Spleen (tissue), 11 donors: ENCODE results near the gene SETBP1. TPM values are rescaled to one million over a fixed set of nuclear protein-coding genes. Genes with fewer than 3 reads are reported as not detected.

Experiments
- DNase-seq: peaks from one replicate; pipeline ENCODE4 v3.0.0-alpha.2; 2020
- H3K27ac ChIP-seq, 8 donors: fragments of 200-600 bp; sonication (generic) in 7 of 8; 1 replicate in 4 of 8; 2 replicates in 4 of 8; pipeline versions ENCODE4 v1.5.0 to v1.8.0; 2016 to 2021; ENCODE audit warnings: inconsistent platforms in 4 of 8, mild to moderate bottlenecking in 4 of 8, moderate library complexity in 1 of 8
- H3K27me3 ChIP-seq, 7 donors: fragments of 200-600 bp; sonication (generic) in 6 of 7; replicated peaks in 1 of 7; 1 replicate in 4 of 7; 2 replicates in 3 of 7; pipeline versions ENCODE4 v1.5.0 to v1.8.0; 2016 to 2021; ENCODE audit warnings: inconsistent platforms in 3 of 7, mild to moderate bottlenecking in 1 of 7
- H3K36me3 ChIP-seq, 6 donors: fragments of 200-600 bp; sonication (generic) in 5 of 6; 1 replicate in 4 of 6; 2 replicates in 2 of 6; pipeline versions ENCODE4 v1.5.0 to v1.8.0; 2016 to 2021; ENCODE audit warnings: inconsistent platforms in 2 of 6
- H3K4me1 ChIP-seq, 6 donors: fragments of 200-600 bp; sonication (generic) in 5 of 6; 1 replicate in 3 of 6; 2 replicates in 3 of 6; pipeline versions ENCODE4 v1.5.0 to v1.8.0; 2016 to 2021; ENCODE audit warnings: inconsistent platforms in 3 of 6
- H3K4me3 ChIP-seq, 8 donors: fragments of 200-600 bp; sonication (generic) in 7 of 8; 1 replicate in 4 of 8; 2 replicates in 4 of 8; pipeline versions ENCODE4 v1.5.0 to v1.8.0; 2016 to 2021; ENCODE audit warnings: inconsistent platforms in 4 of 8, mild to moderate bottlenecking in 4 of 8, moderate library complexity in 2 of 8
- H3K9me3 ChIP-seq, 8 donors: fragments of 200-600 bp; sonication (generic) in 7 of 8; 1 replicate in 4 of 8; 2 replicates in 4 of 8; pipeline versions ENCODE4 v1.5.0 to v1.8.0; 2016 to 2021; ENCODE audit warnings: inconsistent platforms in 4 of 8
- CTCF ChIP-seq, 11 experiments: fragments of 200-600 bp in 7 of 11; fragments of 450-650 bp in 4 of 11; sonication (generic) in 4 of 11; IDR thresholded peaks in 8 of 11; conservative IDR thresholded peaks in 3 of 11; 1 replicate in 7 of 11; 2 replicates in 4 of 11; pipeline versions ENCODE4 v1.4.0 to v1.8.0; 2016 to 2021; ENCODE audit warnings: antibody characterized with exemption in 11 of 11, inconsistent platforms in 4 of 11, mild to moderate bottlenecking in 1 of 11
- POLR2A ChIP-seq, 3 donors: fragments of 450-650 bp; IDR thresholded peaks; one replicate each; pipeline ENCODE4 v1.5.1; 2017; ENCODE audit warnings: antibody characterized with exemption in 3 of 3, mild to moderate bottlenecking in 1 of 3
- POLR2AphosphoS5 ChIP-seq, 3 donors: sonication (generic); formaldehyde crosslinking; IDR thresholded peaks; one replicate each; pipeline ENCODE4 v1.5.1; 2017; ENCODE audit warnings: antibody characterized with exemption in 3 of 3
- WGBS, 5 donors: extraction: QIAGEN DNeasy Blood & Tissue Kit in 3 of 5; methylation state at CpG; one replicate each; pipeline versions ENCODE4 v1.1.5 to v1.1.7; 2013 to 2018; 5-methylcytosine and 5-hydroxymethylcytosine counted together
- intact Hi-C: fragments of 100-400 bp; cut with DNase I; formaldehyde crosslinking; loops from one replicate; pipeline ENCODE4 v1.15.0; 2023; ENCODE audit warnings: low total_unique reads
- polyA plus RNA-seq, 3 donors: library from polyadenylated mRNA; stranded (reverse); fragments of 200-250 nt; gene quantifications; one replicate each; pipeline ENCODE4 v1.2.1, GENCODE V29; 2013
- total RNA-seq, 7 donors: library from RNA; depleted of rRNA in 3 of 7; stranded (reverse); fragments of >200 nt in 3 of 7; fragmentation: NEBNext Ultra II Directional in 4 of 7; extraction: Animal tissue kit (Norgen Biotek cat#: 25700) in 4 of 7; gene quantifications; one replicate each; pipeline versions ENCODE4 v1.1.0 to v1.2.1, GENCODE V29; 2016 to 2021
- donor health status: healthy with polysubstance abuse.
- donor health status: DM: no; HTN: no; CAD: no; lungs with moderate emphysema.
- donor health status: DM: no; HTN: no; CAD: no.
- donor health status: Bipolar disorder and iron deficiency.
- donor health status: healthy.
- donor health status: DM: no; HTN: no; CAD: no.
- donor health status: DM: yes; HTN: yes; CAD: no.

The SETBP1 gene
- total and polyA plus RNA-seq, 10 donors, result 2.0 to 50.7 (median 33.1) TPM

DNA sequence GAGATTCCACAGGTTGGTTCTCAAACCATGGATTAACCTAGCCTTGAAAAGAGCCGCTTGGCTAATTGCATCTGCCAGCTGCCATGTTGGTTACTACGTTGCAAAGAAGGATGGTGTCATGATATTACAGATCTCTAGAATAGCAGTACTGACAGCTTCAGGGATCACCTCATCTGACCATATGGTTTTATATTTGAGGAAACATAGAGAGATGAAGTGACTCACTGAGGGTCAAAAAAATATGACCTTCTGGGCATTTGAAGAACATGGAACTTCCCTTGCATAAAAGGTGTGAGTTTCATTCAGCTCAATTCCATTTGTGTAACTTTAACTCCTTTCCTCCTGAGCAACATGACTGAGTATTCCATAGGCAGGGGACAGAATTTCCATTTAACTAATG, 242.3 kb downstream of the SETBP1 start:
- intact Hi-C loops, result no loop called here
- 82 to 95% (median 90%) methylated on average over 2 of the region's 2 CpGs for WGBS, 5 donors
- Histone ChIP-seq H3K27me3 (no peaks in the 10 kb centered on the region), H3K36me3 (no peaks in the 10 kb centered on the region), H3K9me3 (peaks cover 0 to 3% (median 0%) of the 10 kb centered on the region in 8 donors), H3K4me1 (no peaks in the 10 kb centered on the region), H3K27ac (no peak overlapping the region), H3K4me3 (no peak overlapping the region)
- TF ChIP-seq POLR2A (IDR thresholded peaks at IDR 0.05) (no peak), CTCF (IDR thresholded peaks at IDR 0.05 in 8 of 11, conservative IDR thresholded peaks at IDR 0.05 in 3 of 11) (no peak), POLR2AphosphoS5 (IDR thresholded peaks at IDR 0.05) (no peak)
- no peak for DNase-seq

- DNase-seq, result no peak
- TF ChIP-seq CTCF (IDR thresholded peaks at IDR 0.05 in 8 of 11, conservative IDR thresholded peaks at IDR 0.05 in 3 of 11) (no peak), POLR2A (IDR thresholded peaks at IDR 0.05) (no peak), POLR2AphosphoS5 (IDR thresholded peaks at IDR 0.05) (no peak)
- Histone ChIP-seq H3K4me3 (no peak overlapping the region), H3K9me3 (peaks cover 0 to 9% (median 0%) of the 10 kb centered on the region in 8 donors), H3K27me3 (no peaks in the 10 kb centered on the region), H3K27ac (no peak overlapping the region), H3K4me1 (no peaks in the 10 kb centered on the region), H3K36me3 (no peaks in the 10 kb centered on the region)
- 85 to 92% (median 91%) methylated on average over 6 of the region's 6 CpGs for WGBS, 5 donors
- intact Hi-C loops, result no loop called here
These were observed 244.3 kb downstream of the SETBP1 start for GRCh38 chr18:44924785-44925499.

DNA sequence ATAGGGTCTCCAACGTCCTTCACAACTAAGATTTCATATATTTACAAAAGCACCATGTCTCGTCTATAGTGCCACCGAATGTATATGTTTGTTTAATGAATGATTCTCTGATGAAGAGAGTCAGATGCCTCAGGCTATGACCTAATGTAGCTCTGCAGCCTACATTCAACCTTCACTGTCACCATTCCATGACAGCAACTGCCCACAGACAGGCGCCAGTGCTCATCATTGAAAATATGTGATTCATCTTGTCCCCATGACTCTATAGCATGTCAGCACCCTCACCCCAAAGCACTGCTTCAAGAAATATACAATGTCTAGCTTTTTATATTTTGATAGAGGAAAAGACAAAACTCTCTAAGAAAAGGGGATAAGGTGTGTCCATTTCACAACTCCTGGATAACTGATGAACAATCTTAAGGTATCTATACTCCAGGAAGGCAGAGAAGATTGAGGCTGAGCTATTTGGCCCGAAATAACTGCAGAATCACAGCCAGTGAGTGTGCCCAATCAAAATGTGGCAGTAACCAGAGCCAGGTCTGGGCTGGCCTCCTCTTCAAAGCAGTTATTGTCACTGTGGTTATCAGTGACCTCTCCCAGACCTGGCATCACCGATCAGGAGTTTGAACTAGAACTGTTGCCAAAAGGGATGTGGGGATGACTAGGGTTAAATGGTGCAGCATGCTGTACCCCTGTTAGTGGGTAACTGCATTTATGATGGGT, 246.6 kb downstream of the SETBP1 start:
- 85 to 94% (median 88%) methylated on average over 6 of the region's 6 CpGs for WGBS, 5 donors
- TF ChIP-seq POLR2AphosphoS5 (IDR thresholded peaks at IDR 0.05), result no peak
- no peak for TF ChIP-seq POLR2A (IDR thresholded peaks at IDR 0.05)
- no peak for TF ChIP-seq CTCF (IDR thresholded peaks at IDR 0.05 in 8 of 11, conservative IDR thresholded peaks at IDR 0.05 in 3 of 11)
- no peaks in the 10 kb centered on the region for H3K4me1 ChIP-seq
- no peak for DNase-seq
- intact Hi-C loops, result no loop called here
- peaks cover 0 to 22% (median 8%) of the 10 kb centered on the region in 8 donors for H3K9me3 ChIP-seq
- no peaks in the 10 kb centered on the region for H3K27me3 ChIP-seq
- no peak overlapping the region for H3K4me3 ChIP-seq
- H3K27ac ChIP-seq, result no peak overlapping the region
- no peaks in the 10 kb centered on the region for H3K36me3 ChIP-seq

- no peak for TF ChIP-seq CTCF (IDR thresholded peaks at IDR 0.05 in 8 of 11, conservative IDR thresholded peaks at IDR 0.05 in 3 of 11)
- no peak for TF ChIP-seq POLR2A (IDR thresholded peaks at IDR 0.05)
- TF ChIP-seq POLR2AphosphoS5 (IDR thresholded peaks at IDR 0.05), result no peak
- peaks cover 0 to 13% (median 4%) of the 10 kb centered on the region in 6 donors for H3K4me1 ChIP-seq
- H3K27me3 ChIP-seq, result peaks cover 0 to 3% (median 0%) of the 10 kb centered on the region in 7 donors
- no peaks in the 10 kb centered on the region for H3K36me3 ChIP-seq
- H3K9me3 ChIP-seq, result peaks cover 0 to 31% (median 20%) of the 10 kb centered on the region in 8 donors
- no peak overlapping the region for H3K27ac ChIP-seq
- DNase-seq, result no peak
- no peak overlapping the region for H3K4me3 ChIP-seq
- intact Hi-C loops, result no loop called here
- 56 to 77% (median 61%) methylated on average over 2 of the region's 2 CpGs for WGBS, 5 donors
These were observed 254.2 kb downstream of the SETBP1 start for GRCh38 chr18:44934901-44935300.
